ENCODE results near the gene ADD1.
A peak's percentile ranks its signal among the peaks of the same experiment; 100 is the strongest.
"Not testable (repeated sequence)": the region's sequence is repeated elsewhere in the genome, so short reads cannot be mapped to it uniquely, and the experiment has no call there.

The ADD1 gene

GRCh38 chr4:2934077-2934812, 90.6 kb downstream of the ADD1 start:
- Histone ChIP-seq H3K9ac (ENCODE audit: low read depth in 1 of 2, low read length in 2 of 2) (peak overlapping the region; percentile 24 to 64), H3K27ac (ENCODE audit: low read depth in 2 of 2, low read length in 2 of 2) (peak overlapping the region; percentile 37 to 87), H3K36me3 (ENCODE audit: control insufficient read depth in 2 of 2, insufficient read depth in 2 of 2, low read length in 2 of 2) (peaks cover 17 to 34% of the 10 kb centered on the region in 2 donors), H3K9me3 (ENCODE audit: control insufficient read depth in 2 of 2, low read length in 2 of 2) (no peaks in the 10 kb centered on the region), H3K4me1 (ENCODE audit: control insufficient read depth in 2 of 2, insufficient read depth in 2 of 2, low read length in 2 of 2) (peaks cover 33 to 35% of the 10 kb centered on the region in 2 donors), H3K4me3 (ENCODE audit: low read length in 2 of 2) (peak overlapping the region; percentile 65 to 82), H3K27me3 (ENCODE audit: control insufficient read depth in 2 of 2, insufficient read depth in 2 of 2, low read length in 2 of 2) (no peaks in the 10 kb centered on the region)

- peak overlapping the region; percentile 82 to 87 for H3K27ac ChIP-seq (ENCODE audit: low read depth in 2 of 2, low read length in 2 of 2)
- H3K36me3 ChIP-seq (ENCODE audit: control insufficient read depth in 2 of 2, insufficient read depth in 2 of 2, low read length in 2 of 2): peaks cover 19 to 34% of the 10 kb centered on the region in 2 donors
- no peaks in the 10 kb centered on the region for H3K27me3 ChIP-seq (ENCODE audit: control insufficient read depth in 2 of 2, insufficient read depth in 2 of 2, low read length in 2 of 2)
- peak overlapping the region; percentile 84 to 90 for H3K9ac ChIP-seq (ENCODE audit: low read depth in 1 of 2, low read length in 2 of 2)
- peak overlapping the region; percentile 82 to 87 for H3K4me3 ChIP-seq (ENCODE audit: low read length in 2 of 2)
- no peaks in the 10 kb centered on the region for H3K9me3 ChIP-seq (ENCODE audit: control insufficient read depth in 2 of 2, low read length in 2 of 2)
- peaks cover 33 to 34% of the 10 kb centered on the region in 2 donors for H3K4me1 ChIP-seq (ENCODE audit: control insufficient read depth in 2 of 2, insufficient read depth in 2 of 2, low read length in 2 of 2)
Observed at GRCh38 chr4:2934813-2935761, 91.4 kb downstream of the ADD1 start.

GRCh38 chr4:2935762-2936743, 92.4 kb downstream of the ADD1 start:
- Histone ChIP-seq H3K36me3 (ENCODE audit: control insufficient read depth in 2 of 2, insufficient read depth in 2 of 2, low read length in 2 of 2) (peaks cover 24 to 41% of the 10 kb centered on the region in 2 donors), H3K9ac (ENCODE audit: low read depth in 1 of 2, low read length in 2 of 2) (peak overlapping the region; percentile 84 to 90), H3K27me3 (ENCODE audit: control insufficient read depth in 2 of 2, insufficient read depth in 2 of 2, low read length in 2 of 2) (no peaks in the 10 kb centered on the region), H3K4me3 (ENCODE audit: low read length in 2 of 2) (peak overlapping the region; percentile 82 to 87), H3K4me1 (ENCODE audit: control insufficient read depth in 2 of 2, insufficient read depth in 2 of 2, low read length in 2 of 2) (peaks cover 30 to 31% of the 10 kb centered on the region in 2 donors), H3K9me3 (ENCODE audit: control insufficient read depth in 2 of 2, low read length in 2 of 2) (no peaks in the 10 kb centered on the region), H3K27ac (ENCODE audit: low read depth in 2 of 2, low read length in 2 of 2) (no peak overlapping the region)

- H3K9ac ChIP-seq (ENCODE audit: low read depth in 1 of 2, low read length in 2 of 2): no peak overlapping the region
- H3K27me3 ChIP-seq (ENCODE audit: control insufficient read depth in 2 of 2, insufficient read depth in 2 of 2, low read length in 2 of 2): no peaks in the 10 kb centered on the region
- H3K4me1 ChIP-seq (ENCODE audit: control insufficient read depth in 2 of 2, insufficient read depth in 2 of 2, low read length in 2 of 2): peaks cover 27 to 28% of the 10 kb centered on the region in 2 donors
- peak overlapping the region in 1 of 2 donors; percentile 16 for H3K27ac ChIP-seq (ENCODE audit: low read depth in 2 of 2, low read length in 2 of 2)
- peaks cover 31 to 48% of the 10 kb centered on the region in 2 donors for H3K36me3 ChIP-seq (ENCODE audit: control insufficient read depth in 2 of 2, insufficient read depth in 2 of 2, low read length in 2 of 2)
- H3K4me3 ChIP-seq (ENCODE audit: low read length in 2 of 2): no peak overlapping the region
- H3K9me3 ChIP-seq (ENCODE audit: control insufficient read depth in 2 of 2, low read length in 2 of 2): no peaks in the 10 kb centered on the region
Observed at GRCh38 chr4:2936773-2937145, 93.1 kb downstream of the ADD1 start.

- Histone ChIP-seq H3K9ac (ENCODE audit: low read depth in 1 of 2, low read length in 2 of 2) (peak overlapping the region in 1 of 2 donors; percentile 24), H3K36me3 (ENCODE audit: control insufficient read depth in 2 of 2, insufficient read depth in 2 of 2, low read length in 2 of 2) (peaks cover 35 to 53% of the 10 kb centered on the region in 2 donors), H3K27ac (ENCODE audit: low read depth in 2 of 2, low read length in 2 of 2) (peak overlapping the region in 1 of 2 donors; percentile 16), H3K9me3 (ENCODE audit: control insufficient read depth in 2 of 2, low read length in 2 of 2) (no peaks in the 10 kb centered on the region), H3K4me3 (ENCODE audit: low read length in 2 of 2) (no peak overlapping the region), H3K27me3 (ENCODE audit: control insufficient read depth in 2 of 2, insufficient read depth in 2 of 2, low read length in 2 of 2) (no peaks in the 10 kb centered on the region), H3K4me1 (ENCODE audit: control insufficient read depth in 2 of 2, insufficient read depth in 2 of 2, low read length in 2 of 2) (peaks cover 28 to 30% of the 10 kb centered on the region in 2 donors)
Observed at GRCh38 chr4:2937146-2937857, 93.7 kb downstream of the ADD1 start.

- Histone ChIP-seq H3K27ac (ENCODE audit: low read depth in 2 of 2, low read length in 2 of 2) (no peak overlapping the region), H3K9ac (ENCODE audit: low read depth in 1 of 2, low read length in 2 of 2) (no peak overlapping the region), H3K27me3 (ENCODE audit: control insufficient read depth in 2 of 2, insufficient read depth in 2 of 2, low read length in 2 of 2) (no peaks in the 10 kb centered on the region), H3K36me3 (ENCODE audit: control insufficient read depth in 2 of 2, insufficient read depth in 2 of 2, low read length in 2 of 2) (peaks cover 37 to 56% of the 10 kb centered on the region in 2 donors), H3K4me3 (ENCODE audit: low read length in 2 of 2) (no peak overlapping the region), H3K9me3 (ENCODE audit: control insufficient read depth in 2 of 2, low read length in 2 of 2) (no peaks in the 10 kb centered on the region), H3K4me1 (ENCODE audit: control insufficient read depth in 2 of 2, insufficient read depth in 2 of 2, low read length in 2 of 2) (peaks cover 27 to 29% of the 10 kb centered on the region in 2 donors)
Observed at GRCh38 chr4:2937986-2938385, 94.3 kb downstream of the ADD1 start.

- not testable (repeated sequence) for H3K4me3 ChIP-seq (ENCODE audit: low read length in 2 of 2); H3K9ac ChIP-seq (ENCODE audit: low read depth in 1 of 2, low read length in 2 of 2); H3K27me3 ChIP-seq (ENCODE audit: control insufficient read depth in 2 of 2, insufficient read depth in 2 of 2, low read length in 2 of 2); H3K27ac ChIP-seq (ENCODE audit: low read depth in 2 of 2, low read length in 2 of 2); H3K9me3 ChIP-seq (ENCODE audit: control insufficient read depth in 2 of 2, low read length in 2 of 2)
- Histone ChIP-seq H3K36me3 (ENCODE audit: control insufficient read depth in 2 of 2, insufficient read depth in 2 of 2, low read length in 2 of 2) (peaks cover 40 to 60% of the 10 kb centered on the region in 2 donors), H3K4me1 (ENCODE audit: control insufficient read depth in 2 of 2, insufficient read depth in 2 of 2, low read length in 2 of 2) (peaks cover 29% of the 10 kb centered on the region in 2 donors)
Observed at GRCh38 chr4:2938411-2938810, 94.8 kb downstream of the ADD1 start.

GRCh38 chr4:2938906-2939305, 95.3 kb downstream of the ADD1 start:
- Histone ChIP-seq H3K4me1 (ENCODE audit: control insufficient read depth in 2 of 2, insufficient read depth in 2 of 2, low read length in 2 of 2) (peaks cover 24 to 25% of the 10 kb centered on the region in 2 donors), H3K4me3 (ENCODE audit: low read length in 2 of 2) (no peak overlapping the region), H3K27ac (ENCODE audit: low read depth in 2 of 2, low read length in 2 of 2) (no peak overlapping the region), H3K27me3 (ENCODE audit: control insufficient read depth in 2 of 2, insufficient read depth in 2 of 2, low read length in 2 of 2) (no peaks in the 10 kb centered on the region), H3K9me3 (ENCODE audit: control insufficient read depth in 2 of 2, low read length in 2 of 2) (no peaks in the 10 kb centered on the region), H3K9ac (ENCODE audit: low read depth in 1 of 2, low read length in 2 of 2) (no peak overlapping the region), H3K36me3 (ENCODE audit: control insufficient read depth in 2 of 2, insufficient read depth in 2 of 2, low read length in 2 of 2) (peaks cover 44 to 65% of the 10 kb centered on the region in 2 donors)
